GM18907 (cell line): Measurements from ENCODE around the gene SULF2.

Experiments
- ATAC-seq: cut with Tn5 transposase; IDR thresholded peaks from one replicate; pipeline ENCODE4 v1.9.1; 2021; ENCODE audit warnings: mild to moderate bottlenecking, moderate library complexity; ENCODE audit not compliant: unreplicated experiment

The SULF2 gene

DNA sequence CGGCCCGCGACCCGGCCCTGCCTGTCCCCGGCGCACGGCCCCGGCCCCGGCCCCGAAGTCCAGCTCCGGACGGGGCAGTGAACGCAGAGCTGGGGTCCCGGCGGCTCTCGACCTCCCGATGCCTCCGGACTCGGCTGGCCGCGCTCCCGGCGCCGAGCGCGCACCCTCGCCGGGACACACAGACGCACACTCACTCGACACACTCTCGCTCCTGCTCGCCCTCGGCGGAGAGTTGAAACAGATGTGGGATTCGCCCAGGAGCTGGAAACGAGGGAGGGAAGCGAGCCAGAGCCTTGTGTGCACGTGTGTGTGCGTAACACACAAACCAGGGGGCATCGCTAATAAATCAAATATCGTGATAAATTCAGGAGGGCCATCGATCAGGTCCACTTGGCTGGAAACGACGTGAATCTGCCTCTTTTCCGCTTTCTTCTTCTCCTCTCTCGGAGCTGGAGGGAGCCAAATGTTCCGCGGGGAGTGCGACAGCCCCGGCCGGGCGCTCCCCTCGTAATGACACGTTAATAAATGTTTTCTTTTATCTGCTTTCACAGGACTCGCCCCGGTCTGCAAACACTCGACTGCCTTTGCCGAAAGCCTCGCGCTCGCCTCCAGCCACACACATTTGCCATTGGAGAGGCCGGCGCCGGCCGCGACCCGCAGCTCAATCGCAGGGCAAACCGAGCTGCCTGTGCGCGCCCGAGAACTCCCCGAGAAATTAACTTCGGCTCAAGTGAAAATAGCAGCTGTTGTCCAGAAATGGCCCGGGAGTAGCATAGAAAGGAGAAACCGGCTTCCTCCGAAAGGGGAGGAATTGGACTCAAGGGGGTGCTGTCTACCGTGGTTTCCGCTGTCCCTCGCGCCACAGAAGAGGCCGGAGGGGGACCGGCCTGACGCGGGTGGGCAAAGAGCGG, 828 bp upstream of the SULF2 start:
- ATAC-seq, result no peak

DNA sequence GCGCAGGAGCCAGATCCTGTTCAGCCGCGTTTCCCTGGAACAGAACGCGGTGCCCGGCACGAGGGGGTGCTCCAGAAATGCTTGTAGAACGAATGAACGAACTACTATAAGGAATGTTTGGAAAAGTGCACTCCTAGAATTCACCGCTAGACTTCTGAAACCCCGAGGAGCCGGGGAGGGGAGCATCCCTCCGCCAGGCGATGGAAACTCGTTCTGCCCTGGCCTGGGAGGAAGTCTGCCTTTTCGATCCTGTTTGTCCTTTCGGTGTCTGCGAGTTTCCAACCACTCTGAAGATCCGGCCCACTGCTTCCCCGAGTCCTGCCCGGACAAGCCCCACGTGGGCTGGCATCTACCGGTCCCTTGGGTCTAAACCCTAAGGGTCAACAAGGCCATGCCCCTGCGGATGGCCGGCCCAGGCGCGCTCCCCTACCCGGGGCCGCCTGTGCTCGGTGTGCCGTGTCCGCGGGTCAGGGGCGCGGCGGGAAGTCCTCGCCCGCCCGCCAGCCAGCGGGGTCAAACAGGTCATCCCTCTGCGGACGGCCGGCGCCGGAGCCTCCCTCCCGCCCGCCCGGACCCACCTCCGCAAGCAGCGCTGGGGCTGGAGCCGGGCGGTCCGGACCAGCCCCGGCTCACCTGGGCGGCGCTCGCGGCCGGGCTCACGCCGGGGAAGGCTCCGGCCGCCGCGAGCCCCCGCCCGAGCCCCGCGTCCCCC, 526 bp downstream of the SULF2 start:
- ATAC-seq, result no peak

DNA sequence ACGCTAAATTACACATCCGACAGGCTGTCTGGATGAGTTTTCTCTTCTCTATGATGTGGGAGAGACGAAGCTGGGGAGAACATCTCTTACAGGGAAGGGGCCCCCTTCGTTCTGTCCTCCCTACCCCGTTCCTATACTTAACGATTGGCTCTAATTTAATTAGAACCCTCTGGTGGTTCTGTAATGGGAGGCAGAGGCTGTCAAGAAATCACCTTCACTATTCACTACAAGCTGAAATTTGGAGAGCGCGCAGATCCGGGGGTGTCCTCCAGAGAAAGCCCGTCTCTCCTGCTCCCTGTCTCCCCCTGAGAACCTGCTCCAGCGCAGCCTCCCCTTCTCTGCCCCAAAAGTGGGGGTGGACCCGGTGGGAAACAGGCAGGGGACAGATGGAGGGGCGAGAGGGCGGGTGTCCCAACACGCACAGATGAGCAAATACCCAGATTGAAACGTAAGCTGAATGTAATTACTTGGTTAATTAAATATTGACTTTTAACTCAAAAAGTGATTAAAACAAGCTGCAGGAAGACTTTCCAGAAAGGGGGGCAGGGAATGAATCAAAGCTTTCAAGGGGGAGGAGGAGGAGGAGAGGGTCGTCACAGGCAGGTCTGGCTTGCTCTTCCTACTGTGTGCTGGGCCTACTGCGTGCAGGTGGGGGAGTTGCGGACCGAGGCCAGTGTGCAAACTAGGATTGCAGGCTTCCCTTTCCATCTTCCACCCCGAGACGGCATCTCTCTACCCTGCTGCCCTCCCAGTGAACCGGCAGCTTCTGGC, 1.3 kb downstream of the SULF2 start:
- ATAC-seq, result no peak

DNA sequence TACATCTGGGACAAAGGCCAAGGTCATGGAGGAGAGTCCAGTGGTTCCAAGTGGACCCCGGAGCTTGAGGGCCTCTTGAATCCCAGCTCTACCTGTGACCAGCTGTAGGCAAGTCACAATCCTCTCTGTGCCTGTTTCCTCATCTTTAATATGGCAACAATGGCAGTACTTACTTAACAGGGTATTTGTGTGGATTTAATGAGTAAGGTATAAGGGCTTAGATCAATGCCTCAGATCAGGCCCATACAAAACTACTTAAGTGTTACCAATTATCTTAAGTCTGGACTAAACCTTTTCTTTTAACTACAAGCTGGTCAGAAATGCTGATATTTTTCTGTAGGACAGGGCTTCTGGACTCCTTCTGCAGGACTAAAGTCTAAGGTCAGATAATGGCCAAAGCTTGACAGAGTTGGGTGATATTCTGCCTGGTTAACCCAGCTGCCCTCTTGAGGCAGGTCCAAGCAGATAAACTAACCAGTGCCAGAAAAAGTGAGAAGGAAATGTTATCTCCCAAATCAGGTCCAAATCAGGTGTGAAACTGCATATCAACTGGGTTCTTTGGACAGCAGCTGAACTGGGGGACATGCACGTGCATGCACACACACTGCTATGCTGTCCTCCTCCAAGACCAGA, 2.2 kb downstream of the SULF2 start:
- no peak for ATAC-seq

DNA sequence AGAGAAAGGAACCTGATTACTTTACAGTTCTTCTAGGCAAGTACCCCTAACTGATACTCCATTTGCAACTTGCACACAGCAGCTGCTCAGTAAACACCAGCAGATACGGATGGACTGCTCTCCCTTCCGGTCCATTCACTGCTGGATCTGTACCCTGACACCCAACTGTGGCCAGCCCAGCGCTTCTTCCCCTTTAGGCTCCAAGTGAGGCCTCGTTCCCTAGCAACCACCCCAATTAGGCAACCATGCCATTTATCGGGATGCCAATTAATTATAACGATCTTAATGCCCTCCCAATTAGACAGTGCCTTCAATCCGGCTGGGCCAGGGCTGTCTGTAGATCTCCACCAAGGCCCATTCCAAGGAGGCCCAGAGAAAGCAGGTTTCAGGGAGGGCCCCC, 3.2 kb downstream of the SULF2 start:
- no peak for ATAC-seq

DNA sequence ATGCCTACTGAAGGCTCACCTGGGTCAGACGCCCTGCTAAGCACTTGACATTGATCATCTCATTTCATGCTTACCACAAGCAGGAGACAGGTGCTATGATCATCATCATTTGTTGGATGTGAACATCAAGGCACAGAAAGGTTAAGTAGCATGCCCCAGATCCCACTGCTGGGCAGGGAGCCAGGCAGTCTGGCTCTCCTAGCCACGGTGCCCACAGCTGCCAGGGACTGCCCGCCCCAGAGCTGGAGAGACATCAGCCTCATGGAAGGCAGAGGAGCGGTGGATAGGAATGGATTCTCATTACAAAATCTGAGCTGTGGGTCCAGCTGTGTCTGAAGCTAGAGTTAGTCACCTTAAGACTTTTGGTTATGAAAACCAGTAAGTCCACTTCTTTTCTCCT, 3.6 kb downstream of the SULF2 start:
- no peak for ATAC-seq

DNA sequence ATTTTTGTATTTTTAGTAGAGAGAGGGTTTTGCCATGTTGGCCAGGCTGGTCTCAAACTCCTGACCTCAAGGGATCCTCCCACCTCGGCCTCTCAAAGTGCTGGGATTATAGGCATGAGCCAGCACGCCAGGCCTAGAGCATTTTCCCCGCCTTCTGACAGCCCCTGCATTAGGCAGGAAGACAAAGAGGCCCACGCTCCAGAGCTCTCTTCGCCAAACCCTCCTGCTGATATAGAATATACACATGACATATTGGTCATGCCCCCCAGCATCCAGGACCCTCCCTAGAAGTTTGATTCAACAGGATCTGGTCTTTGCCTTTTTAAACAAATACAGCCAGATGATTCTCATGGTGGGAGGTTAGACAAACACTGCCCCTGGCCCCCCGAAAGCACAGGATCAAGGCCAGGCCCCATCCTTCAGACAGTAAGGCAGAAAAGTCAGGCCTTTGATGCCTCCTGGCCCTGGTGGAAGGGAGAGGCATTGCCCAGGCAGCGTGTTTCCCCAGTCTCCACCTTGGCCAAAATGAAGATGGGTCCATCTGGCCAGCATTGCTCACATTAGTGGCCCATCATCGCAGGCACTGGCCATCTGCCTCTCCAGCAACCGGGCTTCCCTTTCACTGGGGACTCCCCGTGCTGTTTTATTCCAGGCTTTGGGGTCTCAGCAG, 4.4 kb downstream of the SULF2 start:
- ATAC-seq, result no peak

DNA sequence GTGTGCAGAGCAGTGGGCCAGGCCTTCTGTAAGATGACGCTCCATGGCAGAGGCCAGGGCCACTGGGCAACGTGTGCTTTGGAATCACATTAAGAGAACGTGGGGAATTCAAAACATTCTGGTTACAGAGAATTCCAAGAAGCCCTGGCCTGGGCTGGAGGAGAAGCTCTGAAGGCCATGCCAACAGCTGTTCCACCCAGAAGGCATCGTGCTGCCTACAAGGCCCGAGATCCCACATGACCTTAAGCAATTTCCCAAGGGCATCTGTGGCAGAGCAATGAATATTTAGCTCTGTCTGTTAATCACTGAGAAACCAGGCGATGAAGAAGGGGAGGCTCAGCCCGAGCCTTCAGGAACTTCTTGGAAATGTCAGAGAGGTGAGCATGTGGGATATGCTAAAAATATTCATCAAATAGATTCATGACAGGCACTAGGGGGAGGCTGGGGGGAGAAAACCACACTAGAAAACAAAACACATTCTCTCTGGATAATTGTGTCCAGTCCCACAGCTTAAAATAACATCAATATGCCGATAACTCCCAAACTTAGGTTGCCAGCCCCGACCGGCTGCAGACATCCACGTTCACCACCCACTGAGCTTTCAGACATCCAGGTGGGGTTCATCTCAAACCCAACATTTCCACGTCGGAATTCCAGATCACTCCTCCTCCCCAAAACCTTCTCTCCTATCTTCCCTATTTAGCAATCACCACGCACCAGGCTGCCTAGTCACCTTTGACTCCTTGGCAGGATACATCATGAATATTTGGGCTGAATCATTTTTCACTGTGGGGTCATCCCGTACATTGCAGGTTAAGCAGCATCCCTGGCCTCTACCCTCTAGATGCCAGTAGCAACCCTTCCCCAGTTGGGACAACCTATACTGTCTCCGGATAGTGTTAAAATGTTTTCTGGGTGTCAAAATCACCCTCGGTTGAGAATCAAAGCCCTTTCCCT, 6.6 kb downstream of the SULF2 start:
- ATAC-seq, result no peak

DNA sequence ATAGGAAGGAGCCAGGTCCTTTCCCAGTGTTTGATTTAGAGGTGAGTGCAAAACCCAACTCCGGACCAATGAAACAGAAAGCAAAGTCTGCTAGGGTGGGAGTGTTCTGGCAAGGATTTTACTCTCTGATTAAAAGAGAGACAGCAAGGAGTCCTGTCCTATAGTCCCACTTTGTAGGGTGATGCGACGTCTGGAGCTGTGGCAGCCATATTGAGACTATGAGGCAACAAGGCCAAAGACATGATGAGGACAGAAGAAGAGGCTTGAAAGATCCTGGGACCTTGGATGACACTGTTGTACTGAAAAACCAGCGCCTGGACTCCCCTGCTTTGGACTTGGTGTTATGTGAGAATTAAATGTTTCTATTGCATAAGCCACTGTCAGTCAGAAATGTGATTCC, 8.1 kb downstream of the SULF2 start:
- no peak for ATAC-seq

DNA sequence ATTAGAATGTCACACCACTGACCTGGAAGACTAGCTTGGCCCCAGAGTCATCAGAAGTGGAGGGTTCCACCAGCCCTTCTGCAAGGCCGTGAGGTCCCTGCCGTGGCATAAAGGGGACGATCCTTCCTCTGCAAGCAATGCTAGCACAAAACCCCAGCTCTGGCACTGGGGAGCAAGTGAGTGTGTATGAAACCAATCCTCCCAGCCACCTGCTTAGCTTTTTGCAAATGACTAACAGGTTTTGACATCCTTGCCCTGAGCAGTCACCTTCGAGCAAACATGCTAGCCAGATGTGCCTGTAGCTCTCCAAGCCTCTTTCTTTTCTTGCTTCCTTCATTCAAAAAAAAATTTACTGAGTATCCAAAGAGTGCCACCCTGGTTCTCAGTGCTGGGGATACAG, 8.6 kb downstream of the SULF2 start:
- no peak for ATAC-seq

DNA sequence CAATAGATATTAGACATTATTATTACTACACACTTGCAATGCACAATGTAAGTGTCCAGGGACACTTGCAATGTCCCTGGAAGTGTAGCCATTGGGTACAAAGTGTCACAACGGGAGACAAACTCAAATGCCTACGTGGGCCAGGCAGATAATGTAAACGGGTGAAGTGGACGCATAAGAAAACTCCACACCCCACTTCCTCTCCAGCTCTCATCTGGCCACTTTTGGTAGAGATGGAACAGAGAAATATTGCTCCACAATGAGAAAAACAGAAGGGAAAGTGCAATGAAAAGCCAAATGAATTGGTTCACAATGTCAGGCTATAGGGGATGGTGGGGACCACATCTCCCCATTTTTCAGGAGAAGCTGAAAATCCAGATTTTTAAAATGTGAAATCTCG, 9.4 kb downstream of the SULF2 start:
- no peak for ATAC-seq

DNA sequence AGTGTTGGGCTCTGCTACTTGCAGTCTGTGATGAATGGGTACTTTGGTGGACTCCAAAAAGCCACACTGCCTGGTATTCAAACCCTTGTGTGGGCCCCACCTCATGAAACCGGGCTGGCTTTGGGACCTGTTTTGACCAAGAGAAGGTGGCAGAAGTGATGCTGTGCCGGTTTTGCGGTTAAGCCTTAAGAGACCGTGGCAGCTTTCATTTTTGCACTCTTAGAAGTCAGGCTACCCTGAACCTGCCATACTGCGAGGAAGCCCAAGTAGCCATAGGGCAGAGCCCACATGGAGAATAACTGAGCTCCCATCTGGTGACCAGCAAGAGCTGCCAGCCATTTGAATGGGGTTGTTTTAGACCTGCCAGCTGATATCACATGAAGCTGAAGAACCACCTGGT, 10.2 kb downstream of the SULF2 start:
- ATAC-seq, result no peak

DNA sequence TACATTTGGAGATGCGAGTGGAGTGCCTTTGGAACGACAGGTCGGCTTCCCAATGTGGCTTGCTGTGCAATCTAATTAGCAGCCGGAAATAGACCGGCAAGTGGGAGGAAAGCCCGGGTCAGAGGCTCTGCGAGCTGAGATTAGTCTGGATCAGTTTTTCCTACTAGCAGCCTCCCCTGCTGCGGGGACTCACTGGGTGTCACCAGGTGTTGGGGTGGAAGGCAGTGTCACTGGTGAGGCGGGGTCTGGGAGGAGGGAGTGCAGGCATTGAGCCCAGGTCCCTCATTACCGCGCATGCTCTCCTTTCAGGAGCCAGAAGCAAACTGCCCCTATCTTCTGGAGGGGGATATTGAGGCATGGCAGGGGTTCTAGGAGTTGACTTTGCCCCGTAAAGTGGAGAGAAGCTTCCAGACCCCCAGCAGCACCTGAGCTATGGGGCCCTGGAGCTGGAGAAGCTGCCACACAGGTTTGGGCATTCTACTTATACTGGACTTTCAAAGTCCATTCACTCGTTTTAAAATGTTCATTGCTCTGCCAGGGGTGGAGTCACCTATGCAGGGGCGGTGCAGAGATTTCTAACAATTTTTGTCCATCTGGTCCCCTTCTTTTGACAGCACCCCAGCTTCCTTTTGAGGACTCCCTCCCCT, 11.0 kb downstream of the SULF2 start:
- ATAC-seq, result no peak

DNA sequence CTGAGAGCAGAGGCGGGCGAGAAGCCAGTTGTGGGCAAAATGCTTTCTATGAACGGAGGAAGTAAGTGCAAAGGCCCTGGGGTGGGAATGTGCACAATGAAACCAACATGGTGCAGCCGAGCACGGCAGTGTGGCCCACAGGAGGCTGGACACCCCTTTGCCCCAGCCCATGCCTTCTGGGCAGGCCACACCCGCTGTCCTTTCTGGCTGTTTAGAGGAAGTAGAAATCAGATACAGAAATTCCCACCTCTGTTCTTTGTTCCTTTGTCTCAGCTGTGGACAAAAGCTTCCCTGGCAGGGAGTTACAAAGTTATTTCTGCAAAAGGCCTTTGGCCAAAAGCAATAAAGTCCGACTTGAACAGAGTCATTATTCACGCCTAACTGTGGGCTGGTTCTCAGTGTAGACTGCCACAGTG, 11.9 kb downstream of the SULF2 start:
- ATAC-seq, result no peak

DNA sequence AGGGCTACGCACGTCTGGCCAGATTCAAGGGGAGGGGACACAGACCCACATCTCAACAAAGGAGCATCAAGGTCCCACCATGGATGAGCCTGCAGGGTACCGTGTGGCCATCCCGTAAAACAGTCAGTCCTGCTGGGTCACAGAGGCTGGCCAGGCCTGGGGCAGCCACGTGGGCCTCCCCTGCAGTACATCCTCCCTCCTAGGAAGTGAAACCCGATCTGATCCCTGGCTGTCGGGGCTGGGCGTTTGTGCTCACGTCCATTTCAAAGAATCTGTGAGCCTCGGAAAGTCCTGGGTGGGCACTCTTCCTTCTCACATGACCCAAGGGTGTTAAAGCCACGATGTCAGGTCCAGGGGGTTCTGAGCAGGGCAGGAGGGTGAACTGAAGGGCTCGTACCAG, 14.3 kb downstream of the SULF2 start:
- no peak for ATAC-seq

DNA sequence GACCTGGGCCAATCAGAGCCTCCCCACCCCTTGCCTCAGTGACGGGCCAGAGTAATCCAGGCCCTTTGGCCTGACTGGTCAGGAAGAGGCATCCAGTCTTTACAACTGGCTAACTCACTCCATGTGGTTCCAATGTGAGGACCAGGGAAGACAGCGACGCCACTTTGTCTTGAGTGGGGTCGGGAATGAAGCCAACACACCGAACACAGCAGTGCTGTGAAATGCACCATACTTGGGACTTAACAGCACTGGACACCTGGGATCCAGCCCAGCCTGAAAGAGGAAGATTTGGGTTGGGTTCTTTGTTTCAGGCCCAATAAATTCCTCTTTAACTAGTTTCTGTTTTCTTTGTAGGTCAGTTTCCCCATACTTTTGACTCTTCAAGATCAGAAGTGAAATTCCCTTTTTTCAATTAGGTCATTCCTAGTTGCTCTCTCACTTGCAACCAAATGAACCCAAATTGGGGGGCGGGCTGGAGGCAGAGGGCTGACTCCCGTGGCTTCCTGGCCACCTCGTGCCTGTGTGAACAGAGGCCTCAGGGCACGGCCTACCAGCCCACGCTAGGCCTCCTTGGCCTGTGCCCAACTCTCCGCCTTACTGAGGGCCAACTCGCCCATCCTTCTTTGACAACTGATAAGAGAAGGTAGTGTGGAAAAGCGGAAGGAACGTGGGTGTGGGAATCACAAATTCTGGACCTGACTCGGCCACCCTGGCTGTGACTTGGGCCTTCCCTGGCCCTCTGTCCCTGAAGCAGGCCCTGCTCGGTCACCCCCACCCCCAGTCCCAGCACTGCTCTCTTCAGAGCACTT, 17.1 kb downstream of the SULF2 start:
- ATAC-seq, result no peak

DNA sequence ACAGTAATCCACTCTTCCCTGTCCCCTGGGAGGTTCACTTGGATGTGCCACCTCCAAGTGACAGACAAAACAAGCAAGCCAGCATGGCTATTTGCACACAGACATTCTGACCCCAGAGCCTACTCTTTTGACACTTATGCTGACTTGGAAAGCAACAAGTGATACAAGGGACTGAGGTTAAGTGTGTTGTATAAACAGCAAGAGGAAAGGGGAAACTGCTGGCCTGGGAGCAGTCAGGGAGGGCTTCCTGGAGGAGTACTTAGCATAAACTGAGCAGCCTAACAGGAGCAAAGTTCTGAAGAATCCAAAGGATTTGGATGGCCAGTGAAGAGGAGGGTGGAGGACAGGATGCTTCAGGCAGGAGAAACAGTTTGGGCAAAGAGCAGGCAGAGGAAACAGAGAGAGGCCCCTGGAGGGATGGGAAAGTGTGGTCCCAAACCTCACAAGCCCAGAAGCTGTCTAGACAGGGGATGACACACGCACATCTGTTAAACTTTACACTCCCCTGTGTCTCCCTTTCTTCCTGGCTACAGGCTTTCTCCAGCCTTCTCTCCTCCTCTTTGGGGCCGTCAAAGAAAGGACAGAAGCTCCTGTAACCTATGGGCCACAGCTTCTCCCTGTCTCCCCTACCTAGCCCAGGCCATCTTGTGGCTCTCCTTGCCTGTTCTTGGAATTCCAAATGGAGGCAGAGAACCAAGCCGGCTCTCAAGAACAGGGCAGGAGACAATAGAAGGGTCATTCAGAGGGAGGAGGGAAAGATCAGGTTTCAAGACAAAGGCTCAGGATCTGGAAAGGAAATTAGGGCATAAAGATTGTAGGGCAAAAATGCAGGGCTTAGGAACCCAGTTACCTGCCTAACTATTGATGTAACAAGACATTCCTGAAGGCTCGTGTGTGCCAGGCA, 19.3 kb downstream of the SULF2 start:
- ATAC-seq, result no peak
